BJ (cell line): ENCODE measurements around the gene PPP1R16B. TPM values are rescaled to one million over a fixed set of nuclear protein-coding genes. Genes with fewer than 3 reads are reported as not detected.

Experiments used
- CTCF ChIA-PET: fragments of 350-600 bp; formaldehyde crosslinking; extraction: SDS; loops from one replicate; lab custom pipeline; 2021; ENCODE audit warnings: antibody characterized with exemption, inconsistent platforms; lab: Yijun Ruan, JAX
- POLR2A ChIA-PET: fragments of 300-600 bp; sonication (Branson Sonifier 250); formaldehyde crosslinking; extraction: SDS; loops from one replicate; lab custom pipeline; 2021; ENCODE audit warnings: antibody characterized with exemption; lab: Charles Lee
- DNase-seq: peaks from one replicate; pipeline ENCODE4 v3.0.0-alpha.2; 2011; ENCODE audit warnings: low read depth
- H3K27me3 ChIP-seq: 2 replicates; pipeline ENCODE4 v1.6.0; 2011; ENCODE audit warnings: low read length; ENCODE audit not compliant: control insufficient read depth, insufficient read depth
- H3K36me3 ChIP-seq: 2 replicates; pipeline ENCODE4 v1.5.1; 2011; ENCODE audit warnings: low read length; ENCODE audit not compliant: control insufficient read depth, insufficient read depth
- H3K4me3 ChIP-seq: 2 replicates; pipeline ENCODE4 v1.5.1; 2011; ENCODE audit warnings: low read depth, mild to moderate bottlenecking, control low read depth, low read length
- polyA plus RNA-seq: library from polyadenylated mRNA; depleted of rRNA; stranded (reverse); fragments of >200 nt; gene quantifications from 2 replicates; pipeline ENCODE4 v1.2.3, GENCODE V29; 2011
- TF ChIP-seq, protein P1 (sequence below): IDR thresholded peaks from 2 replicates; pipeline ENCODE4 v1.5.1; 2011; ENCODE audit warnings: low read depth, mild to moderate bottlenecking, control low read depth, inconsistent platforms, low read length, moderate library complexity; ENCODE audit not compliant: insufficient read depth

Gene PPP1R16B
- polyA plus RNA-seq, 1 experiment = not detected

- CTCF ChIA-PET = interaction anchor here (0.6 to 3.1 kb wide), 16 partner anchors 10 to 248 kb away, joined by 3 to 25 read pairs (median 4); no protein-coding TSS in a partner anchor
- Histone ChIP-seq H3K4me3 (no peak overlapping the region), H3K36me3 (no peaks in the 10 kb centered on the region), H3K27me3 (peaks cover 24% of the 10 kb centered on the region)
- POLR2A ChIA-PET = no interaction called here
- TF ChIP-seq, protein P1, sequence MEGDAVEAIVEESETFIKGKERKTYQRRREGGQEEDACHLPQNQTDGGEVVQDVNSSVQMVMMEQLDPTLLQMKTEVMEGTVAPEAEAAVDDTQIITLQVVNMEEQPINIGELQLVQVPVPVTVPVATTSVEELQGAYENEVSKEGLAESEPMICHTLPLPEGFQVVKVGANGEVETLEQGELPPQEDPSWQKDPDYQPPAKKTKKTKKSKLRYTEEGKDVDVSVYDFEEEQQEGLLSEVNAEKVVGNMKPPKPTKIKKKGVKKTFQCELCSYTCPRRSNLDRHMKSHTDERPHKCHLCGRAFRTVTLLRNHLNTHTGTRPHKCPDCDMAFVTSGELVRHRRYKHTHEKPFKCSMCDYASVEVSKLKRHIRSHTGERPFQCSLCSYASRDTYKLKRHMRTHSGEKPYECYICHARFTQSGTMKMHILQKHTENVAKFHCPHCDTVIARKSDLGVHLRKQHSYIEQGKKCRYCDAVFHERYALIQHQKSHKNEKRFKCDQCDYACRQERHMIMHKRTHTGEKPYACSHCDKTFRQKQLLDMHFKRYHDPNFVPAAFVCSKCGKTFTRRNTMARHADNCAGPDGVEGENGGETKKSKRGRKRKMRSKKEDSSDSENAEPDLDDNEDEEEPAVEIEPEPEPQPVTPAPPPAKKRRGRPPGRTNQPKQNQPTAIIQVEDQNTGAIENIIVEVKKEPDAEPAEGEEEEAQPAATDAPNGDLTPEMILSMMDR = peak; percentile 97
- no peak for DNase-seq
Measured at GRCh38 chr20:38893565-38894090, 88.1 kb downstream of the PPP1R16B start.

DNA sequence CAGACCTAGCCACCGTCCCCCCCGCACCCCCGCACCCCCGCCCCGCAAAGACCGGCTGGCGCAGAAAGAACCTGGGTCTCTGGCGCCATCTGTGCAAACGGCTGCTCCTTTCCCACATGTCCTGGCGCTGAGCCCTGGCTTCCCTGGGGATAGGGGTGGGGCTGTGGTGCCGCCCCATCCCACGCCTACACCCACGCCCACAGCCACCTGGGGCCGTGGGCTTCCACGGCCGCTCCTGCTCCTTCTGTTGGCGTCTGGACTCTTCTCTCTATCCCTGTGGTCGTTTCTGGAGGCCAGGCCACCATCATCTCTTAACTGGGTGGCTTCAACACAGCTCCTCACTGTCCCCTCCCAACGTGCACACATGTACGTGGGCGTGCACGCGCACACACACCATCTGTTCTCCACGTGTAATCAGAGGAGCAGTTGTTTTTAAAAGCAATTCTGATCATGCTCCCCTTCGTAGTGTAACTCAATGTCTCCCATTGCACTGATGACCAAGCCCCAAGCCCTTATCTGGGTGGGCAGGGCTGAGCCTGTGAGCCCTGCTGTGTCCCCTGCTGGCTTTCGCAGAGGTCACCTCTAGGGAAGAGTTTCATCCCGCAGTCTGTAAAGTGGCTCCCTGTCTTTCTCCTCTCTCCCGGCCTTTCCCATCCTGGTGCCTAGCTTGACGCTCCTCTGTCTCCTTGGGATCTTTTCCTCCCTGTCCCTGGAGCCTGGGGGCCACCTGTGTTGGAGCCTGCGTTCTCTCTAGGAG, 88.8 kb downstream of the PPP1R16B start:
- H3K4me3 ChIP-seq = no peak overlapping the region
- ChIA-PET CTCF (interaction anchor here (0.9 to 3.1 kb wide), 15 partner anchors 10 to 249 kb away, joined by 3 to 25 read pairs (median 4); no protein-coding TSS in a partner anchor), POLR2A (no interaction called here)
- no peaks in the 10 kb centered on the region for H3K36me3 ChIP-seq
- DNase-seq = no peak
- TF ChIP-seq, protein P1 = no peak
- H3K27me3 ChIP-seq = peaks cover 24% of the 10 kb centered on the region

GRCh38 chr20:38895098-38895949, 89.8 kb downstream of the PPP1R16B start:
- Histone ChIP-seq H3K36me3 (no peaks in the 10 kb centered on the region), H3K27me3 (peaks cover 22% of the 10 kb centered on the region), H3K4me3 (no peak overlapping the region)
- no peak for DNase-seq
- POLR2A ChIA-PET = no interaction called here
- CTCF ChIA-PET = interaction anchor here (0.9 to 3.1 kb wide), 13 partner anchors 9 to 250 kb away, joined by 3 to 25 read pairs (median 4); no protein-coding TSS in a partner anchor
- TF ChIP-seq, protein P1 = no peak

DNA sequence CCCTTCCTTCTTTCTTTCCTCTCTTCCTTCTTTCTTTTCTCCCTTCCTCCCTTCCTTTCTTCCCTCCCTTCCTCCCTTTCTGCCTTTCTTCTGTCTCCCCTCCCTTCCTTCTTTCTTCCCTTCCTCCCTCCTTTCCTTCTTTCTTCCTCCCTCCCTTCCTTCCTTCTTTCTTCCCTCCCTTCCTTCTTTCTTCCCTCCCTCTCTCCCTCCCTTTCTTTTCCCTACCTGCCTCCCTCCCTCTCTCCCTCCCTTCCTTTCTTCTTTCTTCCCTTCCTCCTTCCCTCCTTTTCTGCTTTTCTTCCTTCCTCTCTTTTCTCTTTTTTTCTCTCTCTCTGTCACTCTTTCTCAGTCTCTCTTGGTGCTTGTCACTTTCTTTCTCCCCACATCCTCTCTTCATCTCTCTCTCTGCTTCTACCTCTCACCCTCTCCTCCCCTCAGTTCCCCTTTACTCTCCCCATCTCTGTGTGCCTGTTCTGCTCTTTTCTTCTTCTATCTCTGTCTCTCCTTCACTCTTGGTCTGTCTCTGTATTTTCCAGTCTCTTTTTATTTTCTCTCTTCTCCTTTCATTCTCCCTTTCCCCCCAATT, 90.6 kb downstream of the PPP1R16B start:
- H3K4me3 ChIP-seq = no peak overlapping the region
- peaks cover 22% of the 10 kb centered on the region for H3K27me3 ChIP-seq
- CTCF ChIA-PET = interaction anchor here (1.1 to 2.2 kb wide), 3 partner anchors 26 to 262 kb away, joined by 3 to 10 read pairs (median 4); no protein-coding TSS in a partner anchor
- TF ChIP-seq, protein P1 = no peak
- DNase-seq = no peak
- H3K36me3 ChIP-seq = no peaks in the 10 kb centered on the region
- POLR2A ChIA-PET = no interaction called here
